Uterus (tissue), 2 donors: ENCODE measurements around the gene PHC2.

Source experiments
- POLR2A ChIP-seq, 2 donors: fragments of 450-650 bp; IDR thresholded peaks; one replicate each; pipeline ENCODE4 v1.6.1; 2016; ENCODE audit warnings: antibody characterized with exemption in 2 of 2, mild to moderate bottlenecking in 1 of 2, moderate library complexity in 1 of 2
- TF ChIP-seq, protein P1 (sequence below), 4 experiments: fragments of 200-600 bp in 2 of 4; fragments of 450-650 bp in 2 of 4; sonication (generic) in 2 of 4; IDR thresholded peaks; one replicate each; pipeline ENCODE4 v1.5.1; 2016 to 2019; ENCODE audit warnings: antibody characterized with exemption in 4 of 4, mild to moderate bottlenecking in 2 of 4, moderate library complexity in 1 of 4

- no peak for TF ChIP-seq POLR2A (IDR thresholded peaks at IDR 0.05)
- TF ChIP-seq, protein P1, sequence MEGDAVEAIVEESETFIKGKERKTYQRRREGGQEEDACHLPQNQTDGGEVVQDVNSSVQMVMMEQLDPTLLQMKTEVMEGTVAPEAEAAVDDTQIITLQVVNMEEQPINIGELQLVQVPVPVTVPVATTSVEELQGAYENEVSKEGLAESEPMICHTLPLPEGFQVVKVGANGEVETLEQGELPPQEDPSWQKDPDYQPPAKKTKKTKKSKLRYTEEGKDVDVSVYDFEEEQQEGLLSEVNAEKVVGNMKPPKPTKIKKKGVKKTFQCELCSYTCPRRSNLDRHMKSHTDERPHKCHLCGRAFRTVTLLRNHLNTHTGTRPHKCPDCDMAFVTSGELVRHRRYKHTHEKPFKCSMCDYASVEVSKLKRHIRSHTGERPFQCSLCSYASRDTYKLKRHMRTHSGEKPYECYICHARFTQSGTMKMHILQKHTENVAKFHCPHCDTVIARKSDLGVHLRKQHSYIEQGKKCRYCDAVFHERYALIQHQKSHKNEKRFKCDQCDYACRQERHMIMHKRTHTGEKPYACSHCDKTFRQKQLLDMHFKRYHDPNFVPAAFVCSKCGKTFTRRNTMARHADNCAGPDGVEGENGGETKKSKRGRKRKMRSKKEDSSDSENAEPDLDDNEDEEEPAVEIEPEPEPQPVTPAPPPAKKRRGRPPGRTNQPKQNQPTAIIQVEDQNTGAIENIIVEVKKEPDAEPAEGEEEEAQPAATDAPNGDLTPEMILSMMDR (IDR thresholded peaks at IDR 0.05), result no peak
Measured at GRCh38 chr1:33466159-33466558, 35.3 kb upstream of the PHC2 start.
